Right atrium auricular region (tissue), 2 donors: ENCODE data around the gene POLD2. TPM values are rescaled to one million over a fixed set of nuclear protein-coding genes. Genes with fewer than 3 reads are reported as not detected.

Source experiments
- DNase-seq: peaks from one replicate; pipeline ENCODE4 v3.0.0-alpha.2; 2019; ENCODE audit warnings: low spot score
- H3K27ac ChIP-seq, 2 donors: fragments of 200-600 bp; sonication (generic); 1 replicate in 1 of 2; 2 replicates in 1 of 2; pipeline ENCODE4 v1.5.1; 2016 to 2019
- H3K27me3 ChIP-seq, 2 donors: fragments of 200-600 bp; sonication (generic); one replicate each; pipeline versions ENCODE4 v1.5.1 to v1.6.0; 2017 to 2019
- H3K36me3 ChIP-seq: fragments of 200-600 bp; sonication (generic); one replicate; pipeline ENCODE4 v1.5.1; 2016
- H3K4me1 ChIP-seq, 2 donors: fragments of 200-600 bp; sonication (generic); one replicate each; pipeline versions ENCODE4 v1.5.1 to v1.6.0; 2017 to 2019
- H3K4me3 ChIP-seq, 2 donors: fragments of 200-600 bp; sonication (generic); 1 replicate in 1 of 2; 2 replicates in 1 of 2; pipeline ENCODE4 v1.5.1; 2017 to 2019; ENCODE audit warnings: mild to moderate bottlenecking in 1 of 2, moderate library complexity in 1 of 2
- H3K9me3 ChIP-seq, 2 donors: fragments of 200-600 bp; sonication (generic); one replicate each; pipeline ENCODE4 v1.5.1; 2019
- CTCF ChIP-seq, 2 donors: fragments of 200-600 bp; sonication (generic); IDR thresholded peaks; one replicate each; pipeline ENCODE4 v1.5.1; 2019; ENCODE audit warnings: antibody characterized with exemption in 2 of 2
- total RNA-seq, 2 donors: library from RNA; depleted of rRNA; stranded (reverse); fragments of >200 nt; gene quantifications; one replicate each; pipeline ENCODE4 v1.1.0, GENCODE V29; 2016

Gene POLD2
- total RNA-seq, 2 donors from 2014 or later = 71.4 to 76.5 TPM

GRCh38 chr7:44162785-44163395 is 39.5 kb upstream of the POLD2 start:
- DNase-seq = no peak
- H3K4me3 ChIP-seq = no peak overlapping the region
- H3K4me1 ChIP-seq = peaks cover 0 to 12% of the 10 kb centered on the region in 2 donors
- no peaks in the 10 kb centered on the region for H3K9me3 ChIP-seq
- no peak overlapping the region for H3K27ac ChIP-seq
- TF ChIP-seq CTCF (IDR thresholded peaks at IDR 0.05) = no peak
- no peaks in the 10 kb centered on the region for H3K27me3 ChIP-seq
- H3K36me3 ChIP-seq = no peaks in the 10 kb centered on the region

GRCh38 chr7:44162179-44162578 is 38.8 kb upstream of the POLD2 start:
- no peaks in the 10 kb centered on the region for H3K9me3 ChIP-seq
- peaks cover 0 to 12% of the 10 kb centered on the region in 2 donors for H3K4me1 ChIP-seq
- no peak overlapping the region for H3K27ac ChIP-seq
- no peak for TF ChIP-seq CTCF (IDR thresholded peaks at IDR 0.05)
- H3K4me3 ChIP-seq = no peak overlapping the region
- no peaks in the 10 kb centered on the region for H3K27me3 ChIP-seq
- DNase-seq = no peak
- no peaks in the 10 kb centered on the region for H3K36me3 ChIP-seq

- Histone ChIP-seq H3K4me3 (no peak overlapping the region), H3K27ac (no peak overlapping the region), H3K4me1 (peaks cover 0 to 12% of the 10 kb centered on the region in 2 donors), H3K27me3 (no peaks in the 10 kb centered on the region), H3K36me3 (no peaks in the 10 kb centered on the region), H3K9me3 (no peaks in the 10 kb centered on the region)
- TF ChIP-seq CTCF (IDR thresholded peaks at IDR 0.05) = no peak
- DNase-seq = no peak
These were observed 38.0 kb upstream of the POLD2 start for GRCh38 chr7:44161371-44161770.

DNA sequence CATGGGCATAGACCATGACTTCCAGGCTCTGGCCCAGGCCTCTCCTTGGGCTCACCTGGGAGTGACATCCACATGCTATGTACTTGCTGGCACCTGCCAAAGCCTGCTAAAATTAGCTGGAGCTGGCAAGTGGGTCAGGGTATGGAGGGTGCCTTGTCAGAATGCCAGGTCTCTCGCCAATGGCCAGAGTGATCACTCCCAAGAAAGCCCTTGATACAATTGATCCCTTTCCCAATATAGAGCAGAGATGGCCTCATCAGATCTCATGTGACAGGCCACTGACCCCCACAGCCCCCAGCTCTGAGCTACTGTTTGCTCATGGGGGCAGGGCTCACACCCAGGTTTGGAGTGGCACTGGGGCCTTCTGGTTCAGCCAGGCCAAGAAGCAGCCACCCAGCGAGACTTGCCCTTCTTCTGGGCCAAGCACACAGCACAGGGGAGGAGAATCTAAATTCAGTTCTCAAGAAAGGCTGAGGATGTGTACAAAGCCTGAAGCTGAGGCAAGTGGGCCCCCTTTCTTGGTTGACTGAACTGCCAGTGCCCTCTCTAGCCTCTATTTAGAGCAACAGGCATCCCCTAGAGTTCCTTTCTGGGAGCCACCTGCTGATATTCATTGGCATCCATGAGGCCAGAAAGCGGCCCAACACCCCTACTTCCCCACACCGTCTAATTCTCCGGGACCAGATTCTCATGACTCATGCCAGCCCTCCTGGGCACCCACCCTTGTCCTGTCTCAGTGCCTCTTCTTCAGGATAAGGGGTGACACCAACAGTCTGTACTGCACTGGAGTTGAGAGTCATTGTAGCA is 36.7 kb upstream of the POLD2 start:
- DNase-seq = no peak
- H3K4me3 ChIP-seq = no peak overlapping the region
- peaks cover 0 to 12% of the 10 kb centered on the region in 2 donors for H3K4me1 ChIP-seq
- H3K27me3 ChIP-seq = no peaks in the 10 kb centered on the region
- no peaks in the 10 kb centered on the region for H3K9me3 ChIP-seq
- TF ChIP-seq CTCF (IDR thresholded peaks at IDR 0.05) = no peak
- H3K27ac ChIP-seq = no peak overlapping the region
- no peaks in the 10 kb centered on the region for H3K36me3 ChIP-seq

- Histone ChIP-seq H3K4me3 (no peak overlapping the region), H3K4me1 (peaks cover 0 to 12% of the 10 kb centered on the region in 2 donors), H3K36me3 (no peaks in the 10 kb centered on the region), H3K27ac (no peak overlapping the region), H3K27me3 (no peaks in the 10 kb centered on the region), H3K9me3 (no peaks in the 10 kb centered on the region)
- no peak for DNase-seq
- TF ChIP-seq CTCF (IDR thresholded peaks at IDR 0.05) = no peak
These were observed 35.7 kb upstream of the POLD2 start for GRCh38 chr7:44158873-44159631.
